ENCODE measurements around the gene VWA2.

The VWA2 gene

GRCh38 chr10:114246679-114247305 lies 7.7 kb downstream of the VWA2 start:
- TF ChIP-seq ELF4 (IDR thresholded peaks at IDR 0.05) (no peak), HDGF (IDR thresholded peaks at IDR 0.05; ENCODE audit: borderline replicate concordance) (no peak), SP1 (IDR thresholded peaks at IDR 0.05) (no peak), LEF1 (IDR thresholded peaks at IDR 0.05; ENCODE audit: borderline replicate concordance) (no peak), L3MBTL2 (conservative IDR thresholded peaks at IDR 0.05) (no peak), NFRKB (IDR thresholded peaks at IDR 0.05) (no peak), ARNT (IDR thresholded peaks at IDR 0.05) (no peak)
- CTCF ChIA-PET: interaction anchor here (0.6 kb wide), 1 partner anchor 398 kb away, joined by 3 read pairs; no protein-coding TSS in a partner anchor
- POLR2A ChIA-PET: no interaction called here
- DNase-seq (ENCODE audit: extremely low spot score): no peak

- CTCF ChIA-PET: no interaction called here
- DNase-seq (ENCODE audit: extremely low spot score): no peak
- POLR2A ChIA-PET: no interaction called here
- TF ChIP-seq L3MBTL2 (conservative IDR thresholded peaks at IDR 0.05): no peak
- no peak for TF ChIP-seq FOXA1 (IDR thresholded peaks at IDR 0.05)
- TF ChIP-seq FOXM1 (IDR thresholded peaks at IDR 0.05; ENCODE audit: borderline replicate concordance): no peak
- TF ChIP-seq ZNF384 (IDR thresholded peaks at IDR 0.05): no peak
- no peak for TF ChIP-seq TARDBP (IDR thresholded peaks at IDR 0.05)
- TF ChIP-seq HDGF (IDR thresholded peaks at IDR 0.05; ENCODE audit: borderline replicate concordance): no peak
- TF ChIP-seq NFRKB (IDR thresholded peaks at IDR 0.05): no peak
- TF ChIP-seq LEF1 (IDR thresholded peaks at IDR 0.05; ENCODE audit: borderline replicate concordance): no peak
- no peak for TF ChIP-seq ARNT (IDR thresholded peaks at IDR 0.05)
- TF ChIP-seq BHLHE40 (IDR thresholded peaks at IDR 0.05; ENCODE audit: borderline replicate concordance): no peak
- TF ChIP-seq SP1 (IDR thresholded peaks at IDR 0.05): no peak
- TF ChIP-seq ELF4 (IDR thresholded peaks at IDR 0.05): no peak
- TF ChIP-seq CTBP1 (IDR thresholded peaks at IDR 0.05; ENCODE audit: borderline replicate concordance): no peak
- no peak for TF ChIP-seq FOXK2 (IDR thresholded peaks at IDR 0.05)
- no peak for TF ChIP-seq SUZ12 (IDR thresholded peaks at IDR 0.05)
- TF ChIP-seq PKNOX1 (IDR thresholded peaks at IDR 0.05): no peak
Measured at GRCh38 chr10:114250236-114250635, 11.2 kb downstream of the VWA2 start.

GRCh38 chr10:114250716-114251115 lies 11.7 kb downstream of the VWA2 start:
- CTCF ChIA-PET: no interaction called here
- POLR2A ChIA-PET: no interaction called here
- TF ChIP-seq FOXK2 (IDR thresholded peaks at IDR 0.05): no peak
- TF ChIP-seq FOXA1 (IDR thresholded peaks at IDR 0.05): no peak
- TF ChIP-seq L3MBTL2 (conservative IDR thresholded peaks at IDR 0.05): no peak
- no peak for TF ChIP-seq SP1 (IDR thresholded peaks at IDR 0.05)
- TF ChIP-seq SUZ12 (IDR thresholded peaks at IDR 0.05): no peak
- no peak for TF ChIP-seq HDGF (IDR thresholded peaks at IDR 0.05; ENCODE audit: borderline replicate concordance)
- no peak for TF ChIP-seq ELF4 (IDR thresholded peaks at IDR 0.05)
- TF ChIP-seq CTBP1 (IDR thresholded peaks at IDR 0.05; ENCODE audit: borderline replicate concordance): no peak
- no peak for TF ChIP-seq FOXM1 (IDR thresholded peaks at IDR 0.05; ENCODE audit: borderline replicate concordance)
- no peak for TF ChIP-seq LEF1 (IDR thresholded peaks at IDR 0.05; ENCODE audit: borderline replicate concordance)
- TF ChIP-seq ZNF384 (IDR thresholded peaks at IDR 0.05): no peak
- TF ChIP-seq PKNOX1 (IDR thresholded peaks at IDR 0.05): no peak
- no peak for DNase-seq (ENCODE audit: extremely low spot score)

- CTCF ChIA-PET: no interaction called here
- no peak for DNase-seq (ENCODE audit: extremely low spot score)
- TF ChIP-seq ZNF384 (IDR thresholded peaks at IDR 0.05): no peak
- POLR2A ChIA-PET: no interaction called here
Measured at GRCh38 chr10:114252092-114252491, 13.0 kb downstream of the VWA2 start.

- POLR2A ChIA-PET: no interaction called here
- CTCF ChIA-PET: no interaction called here
- no peak for DNase-seq (ENCODE audit: extremely low spot score)
- TF ChIP-seq FOXK2 (IDR thresholded peaks at IDR 0.05): no peak
- no peak for TF ChIP-seq TARDBP (IDR thresholded peaks at IDR 0.05)
- no peak for TF ChIP-seq CTBP1 (IDR thresholded peaks at IDR 0.05; ENCODE audit: borderline replicate concordance)
- TF ChIP-seq HDGF (IDR thresholded peaks at IDR 0.05; ENCODE audit: borderline replicate concordance): no peak
- TF ChIP-seq BHLHE40 (IDR thresholded peaks at IDR 0.05; ENCODE audit: borderline replicate concordance): no peak
- no peak for TF ChIP-seq NFRKB (IDR thresholded peaks at IDR 0.05)
- no peak for TF ChIP-seq ELF4 (IDR thresholded peaks at IDR 0.05)
- no peak for TF ChIP-seq FOXM1 (IDR thresholded peaks at IDR 0.05; ENCODE audit: borderline replicate concordance)
- TF ChIP-seq SUZ12 (IDR thresholded peaks at IDR 0.05): no peak
Measured at GRCh38 chr10:114252883-114253282, 13.8 kb downstream of the VWA2 start.

- ChIA-PET POLR2A (no interaction called here), CTCF (no interaction called here)
- DNase-seq (ENCODE audit: extremely low spot score): no peak
- TF ChIP-seq FOXA1 (IDR thresholded peaks at IDR 0.05): no peak
- TF ChIP-seq PKNOX1 (IDR thresholded peaks at IDR 0.05): no peak
- TF ChIP-seq LEF1 (IDR thresholded peaks at IDR 0.05; ENCODE audit: borderline replicate concordance): no peak
Measured at GRCh38 chr10:114255227-114255626, 16.2 kb downstream of the VWA2 start.

All from HEK293T (cell line).